ENCODE results near the gene UBXN4. TPM values are rescaled to one million over a fixed set of nuclear protein-coding genes. Genes with fewer than 3 reads are reported as not detected.

The UBXN4 gene
- total RNA-seq, 1 donor, result 96.3 TPM

- H3K4me3 ChIP-seq (ENCODE audit: low read depth, low read length), result no peak overlapping the region
- no peak for TF ChIP-seq CTCF (IDR thresholded peaks at IDR 0.05; ENCODE audit: insufficient read depth, low read depth, low read length)
- no peak for DNase-seq (ENCODE audit: low read depth)
Observed at GRCh38 chr2:135782231-135782630, 40.6 kb downstream of the UBXN4 start.

- DNase-seq (ENCODE audit: low read depth), result no peak
- no peak overlapping the region for H3K4me3 ChIP-seq (ENCODE audit: low read depth, low read length)
- no peak for TF ChIP-seq CTCF (IDR thresholded peaks at IDR 0.05; ENCODE audit: insufficient read depth, low read depth, low read length)
Observed at GRCh38 chr2:135783439-135783838, 41.8 kb downstream of the UBXN4 start.

- peak; percentile 41 for TF ChIP-seq CTCF (IDR thresholded peaks at IDR 0.05; ENCODE audit: insufficient read depth, low read depth, low read length)
- DNase-seq (ENCODE audit: low read depth), result peak; percentile 16
- no peak overlapping the region for H3K4me3 ChIP-seq (ENCODE audit: low read depth, low read length)
Observed at GRCh38 chr2:135785032-135785431, 43.4 kb downstream of the UBXN4 start.

GRCh38 chr2:135786823-135787222, 45.2 kb downstream of the UBXN4 start:
- H3K4me3 ChIP-seq (ENCODE audit: low read depth, low read length), result no peak overlapping the region
- peak; percentile 79 for DNase-seq (ENCODE audit: low read depth)
- TF ChIP-seq CTCF (IDR thresholded peaks at IDR 0.05; ENCODE audit: insufficient read depth, low read depth, low read length), result no peak

GRCh38 chr2:135790423-135790822, 48.8 kb downstream of the UBXN4 start:
- no peak overlapping the region for H3K4me3 ChIP-seq (ENCODE audit: low read depth, low read length)
- DNase-seq (ENCODE audit: low read depth), result no peak
- no peak for TF ChIP-seq CTCF (IDR thresholded peaks at IDR 0.05; ENCODE audit: insufficient read depth, low read depth, low read length)

GRCh38 chr2:135791418-135792190, 49.9 kb downstream of the UBXN4 start:
- peak; percentile 24 for DNase-seq (ENCODE audit: low read depth)
- no peak for TF ChIP-seq CTCF (IDR thresholded peaks at IDR 0.05; ENCODE audit: insufficient read depth, low read depth, low read length)

More at GRCh38 chr2:135791418-135792190, 49.9 kb downstream of the UBXN4 start:
- no peak overlapping the region for H3K4me3 ChIP-seq (ENCODE audit: low read depth, low read length)
